Measurements from ENCODE around the gene NEBL. TPM values are rescaled to one million over a fixed set of nuclear protein-coding genes. Genes with fewer than 3 reads are reported as not detected.

NEBL gene
- total RNA-seq, 1 donor from 2014 or later, result 106 TPM

DNA sequence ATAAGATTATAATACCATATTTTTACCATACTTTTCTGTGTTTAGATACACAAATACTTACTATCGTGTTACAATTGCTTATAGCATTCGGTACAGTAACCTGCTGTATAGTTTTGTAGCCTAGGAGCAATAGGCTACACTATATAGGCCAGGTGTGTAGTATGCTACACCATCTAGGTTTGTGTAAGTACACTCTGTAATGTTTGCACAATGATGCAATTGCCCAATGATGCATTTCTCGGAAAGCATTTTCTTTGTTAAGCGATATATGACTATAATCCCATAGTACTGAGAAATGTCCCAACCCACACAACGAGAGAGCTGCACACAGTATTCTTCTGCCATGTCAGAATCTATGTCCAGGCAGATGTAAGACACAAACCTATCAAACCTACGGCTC is 160.0 kb downstream of the NEBL start:
- TF ChIP-seq, protein P1, sequence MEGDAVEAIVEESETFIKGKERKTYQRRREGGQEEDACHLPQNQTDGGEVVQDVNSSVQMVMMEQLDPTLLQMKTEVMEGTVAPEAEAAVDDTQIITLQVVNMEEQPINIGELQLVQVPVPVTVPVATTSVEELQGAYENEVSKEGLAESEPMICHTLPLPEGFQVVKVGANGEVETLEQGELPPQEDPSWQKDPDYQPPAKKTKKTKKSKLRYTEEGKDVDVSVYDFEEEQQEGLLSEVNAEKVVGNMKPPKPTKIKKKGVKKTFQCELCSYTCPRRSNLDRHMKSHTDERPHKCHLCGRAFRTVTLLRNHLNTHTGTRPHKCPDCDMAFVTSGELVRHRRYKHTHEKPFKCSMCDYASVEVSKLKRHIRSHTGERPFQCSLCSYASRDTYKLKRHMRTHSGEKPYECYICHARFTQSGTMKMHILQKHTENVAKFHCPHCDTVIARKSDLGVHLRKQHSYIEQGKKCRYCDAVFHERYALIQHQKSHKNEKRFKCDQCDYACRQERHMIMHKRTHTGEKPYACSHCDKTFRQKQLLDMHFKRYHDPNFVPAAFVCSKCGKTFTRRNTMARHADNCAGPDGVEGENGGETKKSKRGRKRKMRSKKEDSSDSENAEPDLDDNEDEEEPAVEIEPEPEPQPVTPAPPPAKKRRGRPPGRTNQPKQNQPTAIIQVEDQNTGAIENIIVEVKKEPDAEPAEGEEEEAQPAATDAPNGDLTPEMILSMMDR (IDR thresholded peaks at IDR 0.05), result no peak
- no peaks in the 10 kb centered on the region for H3K9me3 ChIP-seq
- DNase-seq, result no peak
- no peaks in the 10 kb centered on the region for H3K27me3 ChIP-seq
- intact Hi-C loops (cut with DNase I), result no loop called here
- no peak overlapping the region for H3K27ac ChIP-seq
- H3K36me3 ChIP-seq, result no peaks in the 10 kb centered on the region
- no peak for ATAC-seq
- H3K4me1 ChIP-seq, result no peaks in the 10 kb centered on the region
- H3K4me3 ChIP-seq, result no peak overlapping the region

All from upper lobe of right lung (tissue), 1 donor.